CD4-positive, alpha-beta T cell treated with Interleukin-10 for 1 hour (primary cell): ENCODE data around the gene ATXN1.
"Not testable (repeated sequence)": the region's sequence is repeated elsewhere in the genome, so short reads cannot be mapped to it uniquely, and the experiment has no call there.

Experiments
- DNase-seq: peaks from one replicate; pipeline ENCODE4 v3.0.0-alpha.2; 2020

ATXN1 gene

GRCh38 chr6:16468991-16469615 is 292.2 kb downstream of the ATXN1 start:
- DNase-seq: no peak

GRCh38 chr6:16466800-16467553 is 294.3 kb downstream of the ATXN1 start:
- DNase-seq: no peak

DNA sequence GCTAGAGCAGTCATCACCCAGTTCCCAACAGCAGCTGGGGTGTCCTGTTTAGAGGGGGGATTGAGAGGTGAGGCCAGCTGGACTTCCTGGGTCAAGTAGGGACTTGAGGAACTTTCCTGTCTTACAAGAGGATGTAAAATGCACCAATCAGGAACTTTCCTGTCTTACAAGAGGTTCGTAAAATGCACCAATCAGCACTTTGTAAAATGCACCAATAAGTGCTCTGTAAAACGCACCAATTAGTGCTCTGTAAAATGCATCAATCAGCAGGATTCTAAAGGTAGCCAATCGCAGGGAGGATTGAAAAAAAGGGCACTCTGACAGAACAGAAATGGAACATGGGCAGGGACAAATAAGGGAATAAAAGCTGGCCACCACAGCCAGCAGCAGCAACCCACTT is 297.2 kb downstream of the ATXN1 start:
- no peak for DNase-seq

- not testable (repeated sequence) for DNase-seq
Observed at GRCh38 chr6:16463246-16463645, 298.0 kb downstream of the ATXN1 start.

- DNase-seq: no peak
Observed at GRCh38 chr6:16461491-16461890, 299.8 kb downstream of the ATXN1 start.

- DNase-seq: not testable (repeated sequence)
Observed at GRCh38 chr6:16459472-16459871, 301.8 kb downstream of the ATXN1 start.

GRCh38 chr6:16452348-16452747 is 308.9 kb downstream of the ATXN1 start:
- no peak for DNase-seq

- DNase-seq: no peak
Observed at GRCh38 chr6:16450821-16451220, 310.4 kb downstream of the ATXN1 start.

- DNase-seq: no peak
Observed at GRCh38 chr6:16450285-16450684, 311.0 kb downstream of the ATXN1 start.

DNA sequence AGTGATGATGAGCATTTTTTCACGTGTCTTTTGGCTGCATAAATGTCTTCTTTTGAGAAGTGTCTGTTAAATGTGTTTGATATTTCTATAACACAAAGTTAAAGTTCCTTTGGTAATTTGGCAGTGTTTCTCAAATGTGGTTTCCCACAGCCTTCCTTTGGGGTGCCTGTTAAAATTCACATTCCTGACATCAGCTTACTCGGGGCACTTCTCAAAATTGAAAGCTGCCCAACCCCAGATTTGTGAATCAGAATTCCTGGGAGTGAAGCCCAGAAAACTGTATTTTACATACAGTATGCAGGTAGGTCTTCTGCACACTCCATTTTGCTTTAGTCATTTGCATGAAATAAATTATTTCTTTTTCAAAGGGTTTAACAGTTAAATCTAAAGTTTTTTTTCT is 315.0 kb downstream of the ATXN1 start:
- no peak for DNase-seq

DNA sequence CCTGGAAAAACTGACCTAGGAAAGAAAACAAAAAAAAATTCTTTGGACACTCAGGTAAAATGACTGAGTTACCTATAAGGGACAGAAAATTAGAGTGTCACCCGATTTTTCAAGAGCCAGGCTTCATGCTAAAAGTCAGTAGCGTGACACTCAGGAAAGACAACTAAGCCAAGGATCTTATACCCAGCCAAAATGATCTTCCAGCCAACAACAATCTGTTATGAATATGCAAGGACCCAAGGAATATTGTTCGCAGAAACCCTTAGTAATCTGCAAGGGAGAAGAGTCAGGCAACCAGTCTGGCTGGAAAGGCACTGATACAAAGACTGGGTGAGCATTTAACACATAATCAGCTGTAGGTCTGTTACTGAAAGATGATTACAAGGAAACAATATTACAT is 319.2 kb downstream of the ATXN1 start:
- no peak for DNase-seq

DNA sequence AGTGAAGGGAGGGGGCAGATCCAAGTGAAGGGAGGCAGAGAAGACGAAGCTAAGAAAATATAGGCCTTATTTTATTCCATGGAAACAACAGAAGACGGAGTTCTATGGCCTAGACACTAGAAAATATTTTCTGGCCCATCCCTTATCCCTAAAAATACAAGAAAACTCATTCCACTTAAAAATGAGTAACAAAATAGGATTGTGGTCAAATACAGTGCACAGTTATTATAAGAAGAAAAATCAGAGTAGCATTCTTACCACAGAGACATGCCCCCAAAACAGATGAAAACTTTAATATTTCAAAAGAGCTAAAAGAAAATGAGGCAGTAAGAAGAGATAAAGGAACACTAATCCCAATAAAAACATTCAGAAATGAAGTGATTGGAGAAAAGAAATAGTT is 320.0 kb downstream of the ATXN1 start:
- DNase-seq: no peak

- peak; percentile 54 for DNase-seq
Observed at GRCh38 chr6:16440636-16441212, 320.5 kb downstream of the ATXN1 start.

GRCh38 chr6:16438718-16439591 is 322.3 kb downstream of the ATXN1 start:
- DNase-seq: peak; percentile 54

- DNase-seq: peak; percentile 61
Observed at GRCh38 chr6:16437984-16438383, 323.3 kb downstream of the ATXN1 start.

GRCh38 chr6:16437095-16437494 is 324.2 kb downstream of the ATXN1 start:
- peak; percentile 33 for DNase-seq

DNA sequence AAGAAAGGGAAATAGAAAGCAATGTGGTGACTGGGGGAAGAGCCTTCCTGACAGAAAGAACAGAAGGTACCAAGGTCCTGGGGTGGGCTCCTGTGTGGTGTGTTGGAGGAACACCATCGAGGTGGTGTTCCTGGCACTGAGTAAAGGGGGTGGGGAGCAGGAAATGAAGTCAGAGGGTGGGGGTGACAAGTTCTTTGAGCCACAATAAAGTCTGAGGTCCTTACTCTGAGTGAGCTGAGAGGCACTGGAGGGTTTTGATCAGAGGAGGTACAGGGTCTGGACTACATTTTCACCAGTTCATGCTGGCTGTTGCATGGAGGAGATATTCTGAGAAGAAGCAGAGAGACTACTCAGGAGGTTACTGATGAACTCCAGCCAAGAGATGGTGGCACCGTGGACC is 324.7 kb downstream of the ATXN1 start:
- DNase-seq: peak; percentile 81

DNA sequence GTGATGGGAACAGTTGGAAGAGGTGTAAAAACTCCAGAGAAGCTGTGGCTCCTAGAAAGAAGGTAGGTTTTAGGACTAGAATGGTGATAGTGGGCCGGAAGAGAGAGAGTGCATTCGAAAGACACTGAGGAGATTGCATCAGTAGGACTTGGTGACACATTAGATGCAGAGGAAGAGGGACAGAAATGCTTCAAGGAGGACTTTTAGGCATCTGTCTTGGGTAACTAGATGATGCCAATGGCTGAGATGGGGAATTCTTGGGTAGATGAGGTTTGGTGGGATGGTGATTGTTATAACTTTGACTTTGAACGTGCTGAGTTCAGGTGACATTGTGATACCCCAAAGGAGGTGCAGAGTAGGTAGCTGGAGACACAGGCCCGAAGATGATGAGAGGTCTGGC is 326.4 kb downstream of the ATXN1 start:
- peak; percentile 38 for DNase-seq

DNA sequence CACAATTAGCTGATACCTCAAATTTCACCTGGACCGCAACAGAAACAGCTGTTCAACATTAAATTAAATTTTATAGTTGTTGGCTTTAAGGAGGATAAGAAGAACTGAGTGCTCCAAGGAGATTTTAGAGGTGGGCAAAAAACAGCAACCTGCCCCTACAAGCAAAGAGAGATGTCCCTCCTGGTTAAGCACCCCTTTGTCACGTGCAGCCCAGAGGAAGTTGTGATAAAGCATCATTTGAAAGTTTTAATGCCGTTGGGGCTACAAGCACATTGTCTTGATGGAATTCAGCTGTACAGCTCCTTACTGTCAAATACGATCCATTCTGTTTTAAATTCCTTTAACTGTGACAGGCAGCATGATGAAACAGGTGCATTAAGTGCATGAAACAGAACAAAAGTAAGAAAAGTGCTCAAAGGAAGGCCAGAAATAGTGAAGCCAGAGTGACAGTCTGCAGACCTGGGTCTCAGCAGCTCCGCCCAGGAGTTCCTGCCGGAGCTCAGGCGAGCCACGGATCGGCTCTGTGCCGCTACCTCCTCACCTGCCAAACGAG is 327.8 kb downstream of the ATXN1 start:
- DNase-seq: peak; percentile 19

GRCh38 chr6:16432075-16433032 is 328.9 kb downstream of the ATXN1 start:
- DNase-seq: no peak

- no peak for DNase-seq
Observed at GRCh38 chr6:16431106-16431505, 330.2 kb downstream of the ATXN1 start.
